GM23338 (cell line): ENCODE results near the gene RRBP1. TPM values are rescaled to one million over a fixed set of nuclear protein-coding genes. Genes with fewer than 3 reads are reported as not detected.

Experiments used
- ATAC-seq: fragments of 200-7000 bp; cut with Tn5 transposase; 3 replicates; pipeline ENCODE4 v1.9.1; 2020
- DNase-seq: peaks from one replicate; pipeline ENCODE4 v3.0.0-alpha.2; 2015; ENCODE audit warnings: low spot score
- H2AFZ ChIP-seq: fragments of 200-600 bp; sonication (generic); 2 replicates; pipeline ENCODE4 v1.8.0; 2016; ENCODE audit warnings: antibody characterized with exemption, mild to moderate bottlenecking, moderate library complexity
- H3F3A ChIP-seq: fragments of 200-600 bp; sonication (generic); replicated peaks from 2 replicates; pipeline ENCODE4 v1.8.0; 2017; ENCODE audit warnings: antibody characterized with exemption, mixed run types, low read depth
- H3K27ac ChIP-seq: fragments of 200-600 bp; sonication (generic); 2 replicates; pipeline ENCODE4 v1.6.1; 2016; ENCODE audit warnings: low read depth
- H3K27me3 ChIP-seq: fragments of 200-600 bp; sonication (generic); 2 replicates; pipeline ENCODE4 v1.8.0; 2016; ENCODE audit warnings: mild to moderate bottlenecking, mixed run types, moderate library complexity; ENCODE audit not compliant: insufficient read depth
- H3K36me3 ChIP-seq: fragments of 200-600 bp; sonication (generic); 2 replicates; pipeline ENCODE4 v1.8.0; 2016; ENCODE audit warnings: mild to moderate bottlenecking; ENCODE audit not compliant: insufficient read depth
- H3K4me1 ChIP-seq: fragments of 200-600 bp; sonication (generic); 2 replicates; pipeline ENCODE4 v1.8.0; 2016; ENCODE audit warnings: mild to moderate bottlenecking, moderate library complexity; ENCODE audit not compliant: insufficient read depth
- H3K4me2 ChIP-seq: fragments of 200-600 bp; sonication (generic); 2 replicates; pipeline ENCODE4 v1.7.1; 2017; ENCODE audit warnings: mixed run types
- H3K4me3 ChIP-seq: fragments of 200-600 bp; sonication (generic); 2 replicates; pipeline ENCODE4 v1.6.1; 2016; ENCODE audit warnings: mixed run types
- H3K79me2 ChIP-seq: fragments of 200-600 bp; sonication (generic); replicated peaks from 2 replicates; pipeline ENCODE4 v1.8.0; 2017; ENCODE audit warnings: mild to moderate bottlenecking; ENCODE audit not compliant: insufficient read depth
- H3K9me2 ChIP-seq: fragments of 200-600 bp; sonication (generic); 2 replicates; pipeline ENCODE4 v1.8.0; 2017; ENCODE audit not compliant: insufficient read depth
- H4K20me1 ChIP-seq: fragments of 200-600 bp; sonication (generic); replicated peaks from 2 replicates; pipeline ENCODE4 v1.8.0; 2017; ENCODE audit warnings: mild to moderate bottlenecking; ENCODE audit not compliant: insufficient read depth
- H3K27ac Mint-ChIP-seq: 2 replicates; pipeline ENCODE4 v1.8.0; 2020; ENCODE audit warnings: inconsistent platforms, mild to moderate bottlenecking, moderate library complexity, mixed read lengths
- H3K27me3 Mint-ChIP-seq: 3 replicates; pipeline ENCODE4 v1.8.0; 2022; ENCODE audit warnings: low read depth, mild to moderate bottlenecking, moderate library complexity, mixed read lengths, inconsistent platforms; ENCODE audit not compliant: insufficient read depth, poor library complexity
- H3K36me3 Mint-ChIP-seq: 3 replicates; pipeline ENCODE4 v1.8.0; 2021; ENCODE audit warnings: low read depth, mild to moderate bottlenecking, inconsistent platforms, moderate library complexity, mixed read lengths
- H3K4me1 Mint-ChIP-seq: 3 replicates; pipeline ENCODE4 v1.8.0; 2020; ENCODE audit warnings: mild to moderate bottlenecking, inconsistent platforms, mixed read lengths
- H3K4me3 Mint-ChIP-seq: 3 replicates; pipeline ENCODE4 v1.8.0; 2021; ENCODE audit warnings: moderate library complexity, mild to moderate bottlenecking, inconsistent platforms, mixed read lengths
- H3K9me3 Mint-ChIP-seq: 3 replicates; pipeline ENCODE4 v1.8.0; 2020; ENCODE audit warnings: moderate library complexity, mild to moderate bottlenecking, inconsistent platforms, mixed read lengths
- CREB1 ChIP-seq: fragments of 250-450 bp; sonication (Bioruptor Pico); IDR thresholded peaks from 2 replicates; pipeline ENCODE4 v1.5.0; 2020; ENCODE audit warnings: low read depth, mild to moderate bottlenecking, moderate library complexity
- EZH2 ChIP-seq: fragments of 200-600 bp; sonication (generic); IDR thresholded peaks from one replicate; pipeline ENCODE4 v1.8.0; 2017; ENCODE audit warnings: antibody characterized with exemption, mild to moderate bottlenecking, low read depth; ENCODE audit not compliant: unreplicated experiment
- JUNB ChIP-seq: IDR thresholded peaks from one replicate; pipeline ENCODE4 v1.6.1; 2016; ENCODE audit warnings: antibody characterized with exemption; ENCODE audit not compliant: unreplicated experiment
- STAT1 ChIP-seq: IDR thresholded peaks from one replicate; pipeline ENCODE4 v1.6.1; 2016; ENCODE audit warnings: antibody characterized with exemption; ENCODE audit not compliant: unreplicated experiment
- ZNF331 ChIP-seq: fragments of 250-450 bp; sonication (Bioruptor Pico); IDR thresholded peaks from 2 replicates; pipeline ENCODE4 v1.5.0; 2020; ENCODE audit warnings: low read depth, mild to moderate bottlenecking, moderate library complexity
- polyA plus RNA-seq: library from polyadenylated mRNA; unstranded; fragments of >200 nt; fragmentation: Nextera tagmentation; extraction: Ambion mirVana; gene quantifications from 2 replicates; pipeline ENCODE4 v1.2.1, GENCODE V29; 2016
- total RNA-seq: library from RNA; depleted of rRNA; stranded (reverse); fragments of >200 nt; shearing (Covaris generic); gene quantifications from 2 replicates; pipeline ENCODE4 v1.2.3, GENCODE V29; 2014
- TF ChIP-seq, protein P1 (sequence below): IDR thresholded peaks from 2 replicates; pipeline ENCODE4 v1.6.1; 2016; ENCODE audit warnings: antibody characterized with exemption
- TF ChIP-seq, protein P2 (sequence below): fragments of 250-450 bp; sonication (Bioruptor Pico); IDR thresholded peaks from 2 replicates; pipeline ENCODE4 v1.5.0; 2020; ENCODE audit warnings: mild to moderate bottlenecking, moderate library complexity

RRBP1 gene
- total and polyA plus RNA-seq, 2 experiments from 2014 or later, result 105 to 113 TPM

DNA sequence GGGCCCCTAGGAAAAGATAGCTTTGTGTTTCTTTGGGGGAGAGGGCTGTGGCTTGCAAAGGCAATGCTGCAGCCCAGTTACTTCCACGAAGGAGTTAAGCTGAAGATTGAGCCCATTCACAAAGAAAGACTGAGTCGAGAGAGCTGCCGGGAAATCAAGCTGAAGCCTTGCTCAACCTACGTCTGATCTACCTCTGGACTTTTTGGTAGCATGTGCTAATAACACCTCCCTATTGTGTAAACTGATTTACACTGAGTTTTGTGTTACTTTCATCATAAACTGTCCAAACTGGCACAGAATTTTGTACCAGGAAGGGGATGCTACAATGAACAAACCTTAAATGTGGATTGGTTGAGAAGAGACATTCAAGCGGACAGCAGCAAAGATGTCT lies 41.3 kb upstream of the RRBP1 start:
- H3K36me3 ChIP-seq, result no peaks in the 10 kb centered on the region

More for the DNA sequence above, 41.3 kb upstream of the RRBP1 start:
- H3F3A ChIP-seq, result no peaks in the 10 kb centered on the region
- no peaks in the 10 kb centered on the region for H3K9me3 Mint-ChIP-seq
- no peaks in the 10 kb centered on the region for H3K27me3 ChIP-seq
- no peaks in the 10 kb centered on the region for H3K4me1 Mint-ChIP-seq
- no peak overlapping the region for H3K27ac Mint-ChIP-seq
- no peak overlapping the region for H2AFZ ChIP-seq
- H3K27me3 Mint-ChIP-seq, result peaks cover 4% of the 10 kb centered on the region
- H3K27ac ChIP-seq, result no peak overlapping the region
- no peak for ATAC-seq
- no peaks in the 10 kb centered on the region for H3K79me2 ChIP-seq
- 0 out of 2 replicates have a peak, but pooled peaks cover 6% of the 10 kb centered on the region for H3K9me2 ChIP-seq
- no peak overlapping the region for H3K4me3 ChIP-seq
- H3K4me3 Mint-ChIP-seq, result no peak overlapping the region
- no peak for DNase-seq
- TF ChIP-seq EZH2 (no peak), JUNB (no peak), CREB1 (no peak), ZNF331 (CRISPR knock-in tag) (no peak), STAT1 (no peak)
- TF ChIP-seq, protein P1, sequence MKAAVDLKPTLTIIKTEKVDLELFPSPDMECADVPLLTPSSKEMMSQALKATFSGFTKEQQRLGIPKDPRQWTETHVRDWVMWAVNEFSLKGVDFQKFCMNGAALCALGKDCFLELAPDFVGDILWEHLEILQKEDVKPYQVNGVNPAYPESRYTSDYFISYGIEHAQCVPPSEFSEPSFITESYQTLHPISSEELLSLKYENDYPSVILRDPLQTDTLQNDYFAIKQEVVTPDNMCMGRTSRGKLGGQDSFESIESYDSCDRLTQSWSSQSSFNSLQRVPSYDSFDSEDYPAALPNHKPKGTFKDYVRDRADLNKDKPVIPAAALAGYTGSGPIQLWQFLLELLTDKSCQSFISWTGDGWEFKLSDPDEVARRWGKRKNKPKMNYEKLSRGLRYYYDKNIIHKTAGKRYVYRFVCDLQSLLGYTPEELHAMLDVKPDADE, result no peak
- TF ChIP-seq, protein P2, sequence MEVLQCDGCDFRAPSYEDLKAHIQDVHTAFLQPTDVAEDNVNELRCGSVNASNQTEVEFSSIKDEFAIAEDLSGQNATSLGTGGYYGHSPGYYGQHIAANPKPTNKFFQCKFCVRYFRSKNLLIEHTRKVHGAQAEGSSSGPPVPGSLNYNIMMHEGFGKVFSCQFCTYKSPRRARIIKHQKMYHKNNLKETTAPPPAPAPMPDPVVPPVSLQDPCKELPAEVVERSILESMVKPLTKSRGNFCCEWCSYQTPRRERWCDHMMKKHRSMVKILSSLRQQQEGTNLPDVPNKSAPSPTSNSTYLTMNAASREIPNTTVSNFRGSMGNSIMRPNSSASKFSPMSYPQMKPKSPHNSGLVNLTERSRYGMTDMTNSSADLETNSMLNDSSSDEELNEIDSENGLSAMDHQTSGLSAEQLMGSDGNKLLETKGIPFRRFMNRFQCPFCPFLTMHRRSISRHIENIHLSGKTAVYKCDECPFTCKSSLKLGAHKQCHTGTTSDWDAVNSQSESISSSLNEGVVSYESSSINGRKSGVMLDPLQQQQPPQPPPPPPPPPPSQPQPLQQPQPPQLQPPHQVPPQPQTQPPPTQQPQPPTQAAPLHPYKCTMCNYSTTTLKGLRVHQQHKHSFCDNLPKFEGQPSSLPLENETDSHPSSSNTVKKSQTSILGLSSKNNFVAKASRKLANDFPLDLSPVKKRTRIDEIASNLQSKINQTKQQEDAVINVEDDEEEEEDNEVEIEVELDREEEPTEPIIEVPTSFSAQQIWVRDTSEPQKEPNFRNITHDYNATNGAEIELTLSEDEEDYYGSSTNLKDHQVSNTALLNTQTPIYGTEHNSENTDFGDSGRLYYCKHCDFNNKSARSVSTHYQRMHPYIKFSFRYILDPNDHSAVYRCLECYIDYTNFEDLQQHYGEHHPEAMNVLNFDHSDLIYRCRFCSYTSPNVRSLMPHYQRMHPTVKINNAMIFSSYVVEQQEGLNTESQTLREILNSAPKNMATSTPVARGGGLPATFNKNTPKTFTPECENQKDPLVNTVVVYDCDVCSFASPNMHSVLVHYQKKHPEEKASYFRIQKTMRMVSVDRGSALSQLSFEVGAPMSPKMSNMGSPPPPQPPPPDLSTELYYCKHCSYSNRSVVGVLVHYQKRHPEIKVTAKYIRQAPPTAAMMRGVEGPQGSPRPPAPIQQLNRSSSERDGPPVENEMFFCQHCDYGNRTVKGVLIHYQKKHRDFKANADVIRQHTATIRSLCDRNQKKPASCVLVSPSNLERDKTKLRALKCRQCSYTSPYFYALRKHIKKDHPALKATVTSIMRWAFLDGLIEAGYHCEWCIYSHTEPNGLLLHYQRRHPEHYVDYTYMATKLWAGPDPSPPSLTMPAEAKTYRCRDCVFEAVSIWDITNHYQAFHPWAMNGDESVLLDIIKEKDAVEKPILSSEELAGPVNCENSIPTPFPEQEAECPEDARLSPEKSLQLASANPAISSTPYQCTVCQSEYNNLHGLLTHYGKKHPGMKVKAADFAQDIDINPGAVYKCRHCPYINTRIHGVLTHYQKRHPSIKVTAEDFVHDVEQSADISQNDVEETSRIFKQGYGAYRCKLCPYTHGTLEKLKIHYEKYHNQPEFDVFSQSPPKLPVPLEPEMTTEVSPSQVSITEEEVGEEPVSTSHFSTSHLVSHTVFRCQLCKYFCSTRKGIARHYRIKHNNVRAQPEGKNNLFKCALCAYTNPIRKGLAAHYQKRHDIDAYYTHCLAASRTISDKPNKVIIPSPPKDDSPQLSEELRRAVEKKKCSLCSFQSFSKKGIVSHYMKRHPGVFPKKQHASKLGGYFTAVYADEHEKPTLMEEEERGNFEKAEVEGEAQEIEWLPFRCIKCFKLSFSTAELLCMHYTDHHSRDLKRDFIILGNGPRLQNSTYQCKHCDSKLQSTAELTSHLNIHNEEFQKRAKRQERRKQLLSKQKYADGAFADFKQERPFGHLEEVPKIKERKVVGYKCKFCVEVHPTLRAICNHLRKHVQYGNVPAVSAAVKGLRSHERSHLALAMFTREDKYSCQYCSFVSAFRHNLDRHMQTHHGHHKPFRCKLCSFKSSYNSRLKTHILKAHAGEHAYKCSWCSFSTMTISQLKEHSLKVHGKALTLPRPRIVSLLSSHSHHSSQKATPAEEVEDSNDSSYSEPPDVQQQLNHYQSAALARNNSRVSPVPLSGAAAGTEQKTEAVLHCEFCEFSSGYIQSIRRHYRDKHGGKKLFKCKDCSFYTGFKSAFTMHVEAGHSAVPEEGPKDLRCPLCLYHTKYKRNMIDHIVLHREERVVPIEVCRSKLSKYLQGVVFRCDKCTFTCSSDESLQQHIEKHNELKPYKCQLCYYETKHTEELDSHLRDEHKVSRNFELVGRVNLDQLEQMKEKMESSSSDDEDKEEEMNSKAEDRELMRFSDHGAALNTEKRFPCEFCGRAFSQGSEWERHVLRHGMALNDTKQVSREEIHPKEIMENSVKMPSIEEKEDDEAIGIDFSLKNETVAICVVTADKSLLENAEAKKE (CRISPR knock-in tag), result no peak
- H3K36me3 Mint-ChIP-seq, result no peaks in the 10 kb centered on the region
- no peaks in the 10 kb centered on the region for H3K4me1 ChIP-seq
- no peak overlapping the region for H3K4me2 ChIP-seq
- no peaks in the 10 kb centered on the region for H4K20me1 ChIP-seq
